Fibroblast of gingiva (primary cell): ENCODE results near the gene STAT5A.
"Not testable (repeated sequence)": the region's sequence is repeated elsewhere in the genome, so short reads cannot be mapped to it uniquely, and the experiment has no call there.

Experiments
- DNase-seq: peaks from one replicate; pipeline ENCODE4 v3.0.0-alpha.2; 2011; ENCODE audit warnings: low read depth

Gene STAT5A

DNA sequence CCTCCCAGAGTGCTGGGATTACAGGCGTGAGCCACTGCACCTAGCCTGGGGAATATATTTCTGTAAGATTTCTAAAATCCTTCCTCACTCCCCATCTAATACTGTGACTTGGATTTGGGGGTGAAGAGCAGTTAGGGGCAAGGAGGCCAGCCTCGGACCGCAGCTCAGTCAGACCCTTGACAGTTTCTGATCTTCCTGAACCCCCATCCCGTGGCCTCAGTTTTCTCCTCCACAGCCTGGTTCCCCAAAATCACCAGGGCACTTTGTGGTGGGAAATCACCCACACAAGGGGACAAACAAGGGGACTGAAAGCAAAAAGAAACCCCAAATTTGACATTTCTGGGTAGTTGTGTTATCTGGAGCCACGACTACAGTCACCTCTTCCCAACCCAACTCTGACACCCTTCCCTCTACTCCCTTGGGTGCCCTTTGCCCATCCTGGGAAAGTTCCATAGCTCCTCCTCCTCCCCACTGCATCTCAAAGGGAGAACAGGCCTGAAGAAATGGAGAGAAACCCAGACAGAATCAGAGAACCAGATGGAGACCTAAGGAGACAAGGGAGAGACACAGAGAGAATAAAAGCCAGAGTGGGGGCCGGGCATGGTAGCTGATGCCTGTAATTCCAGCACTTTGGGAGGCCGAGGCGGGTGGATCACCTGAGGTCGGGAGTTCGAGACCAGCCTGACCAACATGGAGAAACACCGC is 2.8 kb upstream of the STAT5A start:
- no peak for DNase-seq

DNA sequence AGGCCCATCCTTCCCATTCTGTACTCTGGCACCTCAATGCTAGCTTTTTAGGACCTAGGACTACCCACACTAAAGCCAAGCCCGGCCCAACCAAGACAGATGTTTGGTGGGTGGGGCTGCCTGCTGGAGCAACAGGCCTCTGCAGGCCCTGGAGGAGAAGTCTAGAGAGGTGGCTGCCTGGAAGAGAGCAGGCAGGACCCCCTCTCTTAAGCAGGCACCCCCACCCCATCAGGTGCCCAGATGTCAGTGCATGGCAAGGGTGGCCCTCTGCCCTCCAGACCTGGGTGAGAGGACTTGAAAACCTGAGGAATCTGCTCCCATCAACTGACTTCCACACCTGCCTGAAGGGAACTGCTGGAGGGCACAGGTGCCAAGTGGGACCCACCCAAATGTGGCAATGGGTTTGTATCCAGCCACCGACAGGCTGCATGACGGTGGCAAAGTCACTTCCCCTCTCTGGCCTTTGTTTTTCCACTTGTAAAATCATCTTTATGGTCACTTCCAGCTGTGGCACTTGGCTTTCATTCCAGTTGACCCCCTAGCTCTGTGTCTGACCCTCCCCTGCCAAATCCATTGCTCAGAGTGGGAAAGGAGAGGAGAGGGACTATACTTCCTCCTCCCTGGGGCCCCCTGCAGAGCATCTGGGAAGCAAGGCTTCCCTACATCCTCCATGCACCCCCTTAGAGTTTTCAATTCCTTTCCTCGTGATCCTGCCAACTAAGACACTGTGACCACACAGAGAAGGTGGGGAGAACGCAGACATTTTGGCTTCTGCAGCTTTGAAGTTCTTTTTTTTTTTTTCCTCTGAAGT is 1.7 kb upstream of the STAT5A start:
- DNase-seq = no peak

- DNase-seq = peak; percentile 89
Measured at GRCh38 chr17:42287305-42287976, 857 bp upstream of the STAT5A start.

DNA sequence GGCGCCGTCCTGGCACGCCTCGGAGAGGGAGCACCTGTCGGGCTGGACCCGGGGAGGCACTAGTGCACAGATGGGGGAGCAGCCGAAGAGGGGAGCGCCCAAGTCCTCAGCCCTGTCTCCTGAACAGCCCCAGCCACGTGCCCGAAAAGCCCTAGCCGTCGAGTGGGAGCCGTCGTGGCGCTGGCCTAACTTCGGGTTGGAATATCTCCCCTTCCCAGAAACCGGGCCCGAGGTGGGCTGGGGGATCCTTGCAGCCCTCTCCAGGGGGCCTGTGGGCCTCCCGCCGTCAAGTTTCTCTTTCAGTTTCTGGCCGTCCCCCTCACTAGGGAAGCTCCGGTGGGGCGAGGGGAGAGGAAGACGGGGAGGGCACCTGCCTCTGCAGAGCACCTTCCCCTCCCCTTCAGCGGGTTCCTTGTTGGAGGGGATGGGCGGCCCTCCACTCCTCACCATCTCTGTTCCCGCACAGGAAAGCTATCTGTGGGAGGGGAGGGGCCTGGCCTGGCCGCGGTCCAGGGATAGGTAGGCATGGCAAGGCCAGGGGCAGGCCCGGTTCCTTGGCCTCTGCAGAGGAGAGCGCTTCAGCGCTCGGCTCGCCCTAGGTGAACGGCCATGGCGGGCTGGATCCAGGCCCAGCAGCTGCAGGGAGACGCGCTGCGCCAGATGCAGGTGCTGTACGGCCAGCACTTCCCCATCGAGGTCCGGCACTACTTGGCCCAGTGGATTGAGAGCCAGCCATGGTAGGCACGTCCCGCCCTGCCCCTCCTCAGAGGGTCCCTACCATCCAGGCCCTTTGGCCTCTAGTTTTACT is 709 bp downstream of the STAT5A start:
- DNase-seq = no peak

DNA sequence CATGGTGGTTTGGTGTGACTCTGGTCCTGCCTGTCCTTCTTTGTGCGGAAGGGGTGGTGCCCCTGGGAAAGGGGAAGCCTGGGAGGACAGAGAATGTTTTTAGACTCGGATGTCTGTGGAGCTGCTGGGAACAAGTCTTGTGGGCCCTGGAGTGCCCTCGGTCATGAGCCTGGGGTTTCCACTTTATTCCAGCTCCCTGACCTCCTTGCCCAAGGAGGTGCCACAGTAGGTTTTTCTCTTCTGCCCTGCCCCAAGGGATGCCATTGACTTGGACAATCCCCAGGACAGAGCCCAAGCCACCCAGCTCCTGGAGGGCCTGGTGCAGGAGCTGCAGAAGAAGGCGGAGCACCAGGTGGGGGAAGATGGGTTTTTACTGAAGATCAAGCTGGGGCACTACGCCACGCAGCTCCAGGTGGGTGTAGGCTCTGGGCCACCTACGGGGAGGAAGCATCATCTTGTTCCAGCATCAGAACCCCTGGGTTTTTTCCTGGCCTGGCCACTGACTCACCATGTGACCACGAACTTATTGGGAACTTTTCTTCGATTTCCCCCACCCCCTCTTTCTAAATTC is 1.4 kb downstream of the STAT5A start:
- DNase-seq = no peak

GRCh38 chr17:42290577-42290976 is 2.3 kb downstream of the STAT5A start:
- no peak for DNase-seq

DNA sequence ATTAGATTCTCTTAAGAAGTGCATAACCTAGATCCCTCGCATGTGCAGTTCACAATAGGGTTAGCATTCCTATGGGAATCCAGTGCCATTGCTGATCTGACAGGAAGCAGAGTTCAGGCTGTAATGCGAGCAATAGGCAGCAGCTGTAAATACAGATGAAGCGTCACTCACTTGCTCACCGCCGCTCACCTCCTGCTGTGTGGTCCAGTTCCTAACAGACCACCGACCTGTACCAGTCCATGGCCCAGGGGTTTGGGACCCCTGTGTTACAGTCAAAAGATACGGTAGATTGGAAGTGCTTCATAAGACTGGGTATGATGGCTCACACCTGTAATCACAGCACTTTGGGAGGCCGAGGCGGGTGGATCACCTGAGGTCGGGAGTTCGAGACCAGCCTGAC is 2.8 kb downstream of the STAT5A start:
- DNase-seq = no peak

DNA sequence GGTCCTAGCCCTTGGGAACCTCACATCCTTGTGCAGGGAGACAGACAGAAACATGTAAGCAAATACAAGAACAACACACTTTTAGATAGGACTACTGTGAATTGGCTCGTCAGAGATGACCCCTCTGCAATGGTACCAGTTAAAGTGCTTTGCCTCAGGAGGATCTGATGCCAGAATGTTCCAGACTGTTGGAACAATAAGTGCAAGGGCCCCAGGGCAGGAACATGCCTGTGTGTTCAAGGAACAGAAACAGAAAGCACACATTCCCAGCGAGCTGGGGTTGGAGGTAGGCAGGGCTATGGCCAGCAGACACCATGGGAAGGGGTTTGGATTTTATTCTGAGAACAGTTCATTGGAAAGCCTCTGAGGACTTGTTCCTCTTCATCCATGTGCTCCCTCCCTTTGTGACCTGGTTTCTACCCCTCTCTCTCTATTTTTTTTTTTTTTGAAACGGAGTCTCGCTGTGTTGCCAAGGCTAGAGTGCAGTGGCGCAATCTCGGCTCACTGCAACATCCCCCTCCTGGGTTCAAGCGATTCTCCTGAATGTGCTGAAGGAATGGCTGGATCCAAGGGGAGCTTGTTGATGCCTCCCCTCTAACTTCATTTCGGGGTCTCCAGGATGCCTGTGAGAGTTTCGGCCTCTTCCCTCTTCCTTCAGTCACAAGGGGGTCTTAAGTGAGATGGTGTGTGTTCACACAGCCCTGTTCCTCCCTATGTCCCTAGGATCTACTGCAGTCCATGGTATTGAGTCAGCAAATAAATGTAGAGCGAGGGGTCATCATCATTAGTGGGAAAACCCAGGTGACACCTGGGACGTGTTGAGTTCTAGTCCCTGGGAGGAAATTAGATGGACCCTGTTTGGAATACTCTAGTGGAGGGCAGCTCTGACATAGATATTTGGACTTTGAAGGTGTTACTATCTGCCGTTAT is 6.4 kb downstream of the STAT5A start:
- no peak for DNase-seq

DNA sequence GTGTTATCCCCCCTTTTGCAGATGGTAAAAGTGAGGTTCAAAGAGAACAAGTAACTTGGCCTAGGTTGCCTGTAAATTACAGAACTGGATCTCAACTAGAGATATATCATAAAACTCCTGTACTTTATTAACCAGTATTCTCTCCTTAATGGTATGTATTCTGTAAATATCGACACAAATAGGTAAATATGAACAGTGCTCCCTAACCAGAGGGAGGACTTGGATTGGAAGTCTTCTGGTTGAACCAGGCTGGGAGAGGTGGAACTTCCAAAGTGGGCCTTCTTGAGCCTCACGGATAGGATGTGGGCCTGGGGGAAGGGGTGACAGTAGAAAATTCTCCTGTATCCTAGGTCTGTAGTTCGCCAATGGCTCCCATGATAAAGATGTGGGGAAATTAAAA is 7.7 kb downstream of the STAT5A start:
- no peak for DNase-seq

- DNase-seq = not testable (repeated sequence)
Measured at GRCh38 chr17:42297775-42298174, 9.5 kb downstream of the STAT5A start.

DNA sequence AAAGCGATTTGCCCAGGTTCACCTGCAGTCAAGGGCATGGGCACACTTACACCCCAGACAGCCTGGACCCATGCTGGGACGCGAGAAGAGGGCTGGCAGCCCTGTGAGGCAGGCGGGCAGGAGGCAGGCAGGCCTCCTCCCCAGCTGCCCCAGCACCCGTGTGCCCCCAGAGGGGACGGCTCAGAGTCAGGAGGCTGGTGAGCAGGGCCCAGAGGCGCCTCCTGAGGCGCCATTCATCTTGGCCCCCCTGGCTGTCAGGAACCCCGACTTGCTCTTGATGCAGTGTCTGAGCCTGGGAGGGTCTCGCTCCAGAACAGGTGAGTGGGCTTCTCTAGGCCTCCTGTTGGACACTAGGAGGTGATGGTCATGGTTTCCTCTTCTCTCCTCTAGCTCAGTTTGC is 11.1 kb downstream of the STAT5A start:
- not testable (repeated sequence) for DNase-seq

GRCh38 chr17:42299913-42300312 is 11.6 kb downstream of the STAT5A start:
- not testable (repeated sequence) for DNase-seq

- DNase-seq = no peak
Measured at GRCh38 chr17:42301022-42301421, 12.7 kb downstream of the STAT5A start.

- DNase-seq = no peak
Measured at GRCh38 chr17:42303694-42304093, 15.4 kb downstream of the STAT5A start.

GRCh38 chr17:42304187-42305030 is 16.1 kb downstream of the STAT5A start:
- DNase-seq = no peak

GRCh38 chr17:42305031-42305330 is 16.7 kb downstream of the STAT5A start:
- DNase-seq = not testable (repeated sequence)

GRCh38 chr17:42305543-42306384 is 17.5 kb downstream of the STAT5A start:
- no peak for DNase-seq

GRCh38 chr17:42306385-42306667 is 18.0 kb downstream of the STAT5A start:
- DNase-seq = no peak

- DNase-seq = no peak
Measured at GRCh38 chr17:42307362-42307927, 19.1 kb downstream of the STAT5A start.
